HEK293 (cell line): ENCODE results near the gene SNTG2.

Source experiments
- CTCF ChIP-seq: fragments of 450-650 bp; formaldehyde crosslinking; IDR thresholded peaks from 2 replicates; pipeline ENCODE4 v1.5.1; 2016; ENCODE audit warnings: missing biosample characterization, missing genetic modification characterization
- GLIS1 ChIP-seq: fragments of 450-650 bp; formaldehyde crosslinking; IDR thresholded peaks from 2 replicates; pipeline ENCODE4 v1.5.1; 2016; ENCODE audit warnings: missing biosample characterization, missing genetic modification characterization
- HOXA7 ChIP-seq: sonication (generic); formaldehyde crosslinking; IDR thresholded peaks from 2 replicates; pipeline ENCODE4 v1.8.1; 2022; ENCODE audit warnings: missing genetic modification reagents, borderline replicate concordance
- KLF17 ChIP-seq: fragments of 450-650 bp; formaldehyde crosslinking; IDR thresholded peaks from 2 replicates; pipeline ENCODE4 v1.5.1; 2016; ENCODE audit warnings: missing biosample characterization, missing genetic modification characterization
- PRDM1 ChIP-seq: fragments of 450-650 bp; formaldehyde crosslinking; IDR thresholded peaks from 2 replicates; pipeline ENCODE4; 2016; ENCODE audit warnings: missing biosample characterization, missing genetic modification characterization
- ZNF114 ChIP-seq: fragments of 450-650 bp; formaldehyde crosslinking; IDR thresholded peaks from 2 replicates; pipeline ENCODE4 v1.5.0; 2017; ENCODE audit warnings: missing biosample characterization, missing genetic modification characterization
- ZNF239 ChIP-seq: fragments of 450-650 bp; formaldehyde crosslinking; IDR thresholded peaks from 2 replicates; pipeline ENCODE4 v1.5.1; 2016; ENCODE audit warnings: missing biosample characterization, missing genetic modification characterization
- ZNF280D ChIP-seq: fragments of 450-650 bp; formaldehyde crosslinking; IDR thresholded peaks from 2 replicates; pipeline ENCODE4 v1.5.1; 2016; ENCODE audit warnings: missing biosample characterization, missing genetic modification characterization
- ZNF398 ChIP-seq: fragments of 450-650 bp; formaldehyde crosslinking; IDR thresholded peaks from 2 replicates; pipeline ENCODE4 v1.5.1; 2017; ENCODE audit warnings: missing biosample characterization, missing genetic modification characterization
- ZNF670 ChIP-seq: fragments of 450-650 bp; formaldehyde crosslinking; IDR thresholded peaks from 2 replicates; pipeline ENCODE4 v1.5.1; 2016; ENCODE audit warnings: missing biosample characterization, missing genetic modification characterization, low read depth
- ZNF747 ChIP-seq: fragments of 450-650 bp; formaldehyde crosslinking; IDR thresholded peaks from 2 replicates; pipeline ENCODE4 v1.5.1; 2016; ENCODE audit warnings: missing biosample characterization, missing genetic modification characterization
- ZNF776 ChIP-seq: fragments of 450-650 bp; formaldehyde crosslinking; IDR thresholded peaks from 2 replicates; pipeline ENCODE4 v1.5.0; 2017; ENCODE audit warnings: missing biosample characterization, missing genetic modification characterization, borderline replicate concordance
- ZSCAN16 ChIP-seq: fragments of 450-650 bp; formaldehyde crosslinking; IDR thresholded peaks from 2 replicates; pipeline ENCODE4 v1.5.1; 2016; ENCODE audit warnings: missing biosample characterization, missing genetic modification characterization

GRCh38 chr2:1370461-1370860 lies 419.8 kb downstream of the SNTG2 start:
- TF ChIP-seq CTCF (tag by site-specific recombination): no peak
- no peak for TF ChIP-seq ZNF670
- no peak for TF ChIP-seq ZNF280D (tag by site-specific recombination)
- TF ChIP-seq PRDM1 (tag by site-specific recombination): no peak
- no peak for TF ChIP-seq HOXA7 (CRISPR knock-in tag)
- TF ChIP-seq ZSCAN16 (tag by site-specific recombination): no peak
- TF ChIP-seq ZNF239: no peak
- TF ChIP-seq GLIS1: no peak
- no peak for TF ChIP-seq ZNF398 (tag by site-specific recombination)
- TF ChIP-seq KLF17 (tag by site-specific recombination): no peak
- no peak for TF ChIP-seq ZNF747 (tag by site-specific recombination)
- no peak for TF ChIP-seq ZNF776
- no peak for TF ChIP-seq ZNF114 (tag by site-specific recombination)
